Astrocyte (in vitro differentiated cells and primary cell): ENCODE results near the gene PRRG2. TPM values are rescaled to one million over a fixed set of nuclear protein-coding genes. Genes with fewer than 3 reads are reported as not detected.

Experiments
- DNase-seq: peaks from one replicate; pipeline ENCODE4 v3.0.0-alpha.2; 2010; ENCODE audit warnings: low read depth
- FAIRE-seq: peaks from 2 replicates; lab custom pipeline; 2011; peaks lifted over from hg19 to GRCh38; lab: Jason Lieb, UNC
- H2AFZ ChIP-seq: 2 replicates; pipeline ENCODE4 v1.6.0; 2012; ENCODE audit warnings: low read depth, low read length, inconsistent platforms
- H3K27ac ChIP-seq: 2 replicates; pipeline ENCODE4 v1.5.1; 2011; ENCODE audit warnings: low read depth, low read length, inconsistent platforms
- H3K27me3 ChIP-seq: 2 replicates; pipeline ENCODE4 v1.6.0; 2011; ENCODE audit warnings: low read length, inconsistent platforms; ENCODE audit not compliant: insufficient read depth
- H3K36me3 ChIP-seq: 2 replicates; pipeline ENCODE4 v1.5.1; 2011; ENCODE audit warnings: low read length, inconsistent platforms; ENCODE audit not compliant: insufficient read depth
- H3K4me1 ChIP-seq: 2 replicates; pipeline ENCODE4 v1.5.1; 2011; ENCODE audit warnings: low read length, inconsistent platforms; ENCODE audit not compliant: insufficient read depth
- H3K4me2 ChIP-seq: 2 replicates; pipeline ENCODE4 v1.6.0; 2012; ENCODE audit warnings: low read length, inconsistent platforms
- H3K4me3 ChIP-seq: 2 replicates; pipeline ENCODE4 v1.5.1; 2011; ENCODE audit warnings: low read depth, mild to moderate bottlenecking, low read length, inconsistent platforms; ENCODE audit not compliant: insufficient read depth
- H3K79me2 ChIP-seq: 2 replicates; pipeline ENCODE4 v1.6.0; 2012; ENCODE audit warnings: mild to moderate bottlenecking, low read length, inconsistent platforms; ENCODE audit not compliant: insufficient read depth
- H3K9ac ChIP-seq: 2 replicates; pipeline ENCODE4 v1.6.0; 2012; ENCODE audit warnings: mild to moderate bottlenecking, low read length, inconsistent platforms
- H3K9me3 ChIP-seq: 2 replicates; pipeline ENCODE4 v1.5.1; 2012; ENCODE audit warnings: low read depth, mild to moderate bottlenecking, low read length, inconsistent platforms; ENCODE audit not compliant: insufficient read depth
- H4K20me1 ChIP-seq: 2 replicates; pipeline ENCODE4 v1.6.0; 2012; ENCODE audit warnings: low read length, inconsistent platforms; ENCODE audit not compliant: insufficient read depth
- H3K27ac Mint-ChIP-seq: one replicate; pipeline ENCODE4 v1.8.0; 2021; ENCODE audit warnings: mild to moderate bottlenecking, mixed read lengths; ENCODE audit not compliant: unreplicated experiment
- H3K27me3 Mint-ChIP-seq: one replicate; pipeline ENCODE4 v1.8.0; 2021; ENCODE audit warnings: low read depth, mixed read lengths; ENCODE audit not compliant: unreplicated experiment
- H3K36me3 Mint-ChIP-seq: one replicate; pipeline ENCODE4 v1.8.0; 2021; ENCODE audit warnings: low read depth, mixed read lengths; ENCODE audit not compliant: unreplicated experiment
- H3K4me1 Mint-ChIP-seq: one replicate; pipeline ENCODE4 v1.8.0; 2021; ENCODE audit warnings: low read depth, mixed read lengths; ENCODE audit not compliant: unreplicated experiment
- H3K4me3 Mint-ChIP-seq: one replicate; pipeline ENCODE4 v1.8.0; 2021; ENCODE audit warnings: mild to moderate bottlenecking, moderate library complexity, mixed read lengths; ENCODE audit not compliant: unreplicated experiment
- H3K9me3 Mint-ChIP-seq: one replicate; pipeline ENCODE4 v1.8.0; 2021; ENCODE audit warnings: mild to moderate bottlenecking, mixed read lengths; ENCODE audit not compliant: unreplicated experiment
- CTCF ChIP-seq: IDR thresholded peaks from 2 replicates; pipeline ENCODE4 v1.5.1; 2011; ENCODE audit warnings: low read depth, mild to moderate bottlenecking, inconsistent platforms, low read length, moderate library complexity; ENCODE audit not compliant: insufficient read depth
- EZH2 ChIP-seq: IDR thresholded peaks from 2 replicates; pipeline ENCODE4 v1.6.1; 2012; ENCODE audit warnings: mild to moderate bottlenecking, low read length, inconsistent platforms; ENCODE audit not compliant: insufficient read depth
- total RNA-seq: library from RNA; stranded (reverse); gene quantifications from 2 replicates; pipeline ENCODE4 v1.2.1, GENCODE V29; 2021

PRRG2 gene
- total RNA-seq, 1 donor from 2014 or later = 1.3 TPM

GRCh38 chr19:49557641-49558325 lies 23.3 kb upstream of the PRRG2 start:
- Histone ChIP-seq H3K4me2 (no peak overlapping the region), H3K79me2 (peaks cover 21% of the 10 kb centered on the region), H2AFZ (no peak overlapping the region), H3K27ac (no peak overlapping the region), H3K27me3 (no peaks in the 10 kb centered on the region), H3K4me3 (no peak overlapping the region), H3K36me3 (peaks cover 14% of the 10 kb centered on the region), H4K20me1 (peaks cover 42% of the 10 kb centered on the region), H3K4me1 (peaks cover 12% of the 10 kb centered on the region), H3K9me3 (no peaks in the 10 kb centered on the region), H3K9ac (no peak overlapping the region)
- H3K27ac Mint-ChIP-seq = no peak overlapping the region
- no peak for DNase-seq
- H3K4me3 Mint-ChIP-seq = no peak overlapping the region
- no peaks in the 10 kb centered on the region for H3K9me3 Mint-ChIP-seq
- no peak for FAIRE-seq
- peaks cover 5% of the 10 kb centered on the region for H3K4me1 Mint-ChIP-seq
- no peaks in the 10 kb centered on the region for H3K27me3 Mint-ChIP-seq
- no peak for TF ChIP-seq CTCF
- no peak for TF ChIP-seq EZH2
- peaks cover 27% of the 10 kb centered on the region for H3K36me3 Mint-ChIP-seq

GRCh38 chr19:49558591-49558990 lies 22.5 kb upstream of the PRRG2 start:
- Histone ChIP-seq H3K4me2 (no peak overlapping the region), H3K27ac (no peak overlapping the region), H3K27me3 (no peaks in the 10 kb centered on the region), H3K4me3 (no peak overlapping the region), H3K4me1 (peaks cover 10% of the 10 kb centered on the region), H3K36me3 (peaks cover 14% of the 10 kb centered on the region), H3K79me2 (peaks cover 23% of the 10 kb centered on the region), H2AFZ (no peak overlapping the region), H3K9me3 (no peaks in the 10 kb centered on the region), H3K9ac (no peak overlapping the region), H4K20me1 (peaks cover 46% of the 10 kb centered on the region)
- no peak for DNase-seq
- H3K9me3 Mint-ChIP-seq = no peaks in the 10 kb centered on the region
- FAIRE-seq = no peak
- H3K4me3 Mint-ChIP-seq = no peak overlapping the region
- H3K36me3 Mint-ChIP-seq = peaks cover 27% of the 10 kb centered on the region
- peaks cover 5% of the 10 kb centered on the region for H3K4me1 Mint-ChIP-seq
- TF ChIP-seq CTCF (no peak), EZH2 (no peak)
- no peak overlapping the region for H3K27ac Mint-ChIP-seq
- H3K27me3 Mint-ChIP-seq = no peaks in the 10 kb centered on the region

GRCh38 chr19:49559443-49559842 lies 21.7 kb upstream of the PRRG2 start:
- TF ChIP-seq EZH2 (no peak), CTCF (no peak)
- Histone ChIP-seq H4K20me1 (peaks cover 53% of the 10 kb centered on the region), H3K27me3 (no peaks in the 10 kb centered on the region), H3K79me2 (peaks cover 30% of the 10 kb centered on the region), H2AFZ (no peak overlapping the region), H3K27ac (no peak overlapping the region), H3K9ac (no peak overlapping the region), H3K9me3 (no peaks in the 10 kb centered on the region), H3K4me3 (no peak overlapping the region), H3K36me3 (peaks cover 14% of the 10 kb centered on the region), H3K4me1 (peaks cover 4% of the 10 kb centered on the region), H3K4me2 (no peak overlapping the region)
- Mint-ChIP-seq H3K27ac (no peak overlapping the region), H3K4me3 (no peak overlapping the region), H3K27me3 (no peaks in the 10 kb centered on the region), H3K4me1 (no peaks in the 10 kb centered on the region), H3K9me3 (no peaks in the 10 kb centered on the region), H3K36me3 (peaks cover 20% of the 10 kb centered on the region)
- no peak for DNase-seq
- no peak for FAIRE-seq
